A673 (cell line): Measurements from ENCODE around the gene SLX4IP.

Experiments used
- CTCF ChIP-seq: fragments of 300-800, 200-600 bp; sonication (generic); conservative IDR thresholded peaks from 2 replicates; pipeline ENCODE4 v1.5.1; 2017; ENCODE audit warnings: low read depth, mild to moderate bottlenecking, antibody characterized with exemption, low read length, moderate library complexity, mixed read lengths
- EZH2 ChIP-seq: fragments of 200-600 bp; sonication (generic); IDR thresholded peaks from 2 replicates; pipeline ENCODE4 v1.6.1; 2017; ENCODE audit warnings: borderline replicate concordance, low read depth, mild to moderate bottlenecking, mixed read lengths, antibody characterized with exemption, low read length; ENCODE audit not compliant: poor library complexity, severe bottlenecking

GRCh38 chr20:10616212-10616611 is 181.1 kb downstream of the SLX4IP start:
- TF ChIP-seq EZH2 (no peak), CTCF (no peak)
